H1 (cell line): ENCODE data around the gene BRCA1. TPM values are rescaled to one million over a fixed set of nuclear protein-coding genes. Genes with fewer than 3 reads are reported as not detected.

Experiments
- KDM4A ChIP-seq: IDR thresholded peaks from one replicate; pipeline ENCODE4 v1.7.1; 2012; ENCODE audit warnings: low read depth, mild to moderate bottlenecking, moderate library complexity, low read length, inconsistent platforms; ENCODE audit not compliant: severe bottlenecking
- SP1 ChIP-seq: IDR thresholded peaks from 2 replicates; pipeline ENCODE4 v1.6.1; 2011; ENCODE audit warnings: low read depth, low read length
- USF2 ChIP-seq: IDR thresholded peaks from 2 replicates; pipeline ENCODE4 v1.6.1; 2011; ENCODE audit warnings: low read length, improper control_type of control experiment
- polyA plus RNA-seq, 7 experiments: library from polyadenylated mRNA; depleted of rRNA in 3 of 7; stranded (reverse) in 5 of 7; unstranded in 2 of 7; fragments of >200 nt in 5 of 7; fragments of 200-250 nt in 2 of 7; gene quantifications; 1 replicate in 5 of 7; 2 replicates in 1 of 7; 4 replicates in 1 of 7; pipeline versions ENCODE4 v1.2.1 to v1.2.3, GENCODE V29; 2011 to 2013; ENCODE audit warnings: missing spikeins in 2 of 7, mixed read lengths in 2 of 7
- total RNA-seq: library from RNA; stranded (reverse); fragmentation: NEBNext Ultra II Directional; extraction: Animal tissue kit (Norgen Biotek cat#: 25700); gene quantifications from 2 replicates; pipeline ENCODE4 v1.2.1, GENCODE V29; 2021

BRCA1 gene
- total and polyA plus RNA-seq, 2 of the 8 experiments (the other 6 are each of a cell fraction or from before 2014, with no cell fraction given), result 30.7 to 39.2 TPM

- TF ChIP-seq USF2, result no peak
- TF ChIP-seq KDM4A, result no peak
- TF ChIP-seq SP1, result no peak
These were observed 94.9 kb downstream of the BRCA1 start (continued) for GRCh38 chr17:43030137-43030767.
